DND-41 (cell line): ENCODE measurements around the gene PRRX2.

Experiments used
- CTCF ChIP-seq: IDR thresholded peaks from 2 replicates; pipeline ENCODE4 v1.5.1; 2012; ENCODE audit warnings: borderline replicate concordance, low read length, moderate library complexity, mild to moderate bottlenecking; ENCODE audit not compliant: poor library complexity, severe bottlenecking; ENCODE audit errors: extremely low read depth
- EZH2 ChIP-seq: IDR thresholded peaks from 3 replicates; pipeline ENCODE4 v1.6.1; 2012; ENCODE audit warnings: borderline replicate concordance, low read depth, mild to moderate bottlenecking, moderate library complexity, low read length, inconsistent platforms; ENCODE audit not compliant: severe bottlenecking

GRCh38 chr9:129719135-129719534, 53.7 kb downstream of the PRRX2 start:
- no peak for TF ChIP-seq CTCF
- TF ChIP-seq EZH2, result no peak
